KG1 (cell line): Measurements from ENCODE around the gene DHRS3.

Source experiments
- DNase-seq: peaks from one replicate; lab custom pipeline; 2025; lab: John Stamatoyannopoulos, UW

The DHRS3 gene

DNA sequence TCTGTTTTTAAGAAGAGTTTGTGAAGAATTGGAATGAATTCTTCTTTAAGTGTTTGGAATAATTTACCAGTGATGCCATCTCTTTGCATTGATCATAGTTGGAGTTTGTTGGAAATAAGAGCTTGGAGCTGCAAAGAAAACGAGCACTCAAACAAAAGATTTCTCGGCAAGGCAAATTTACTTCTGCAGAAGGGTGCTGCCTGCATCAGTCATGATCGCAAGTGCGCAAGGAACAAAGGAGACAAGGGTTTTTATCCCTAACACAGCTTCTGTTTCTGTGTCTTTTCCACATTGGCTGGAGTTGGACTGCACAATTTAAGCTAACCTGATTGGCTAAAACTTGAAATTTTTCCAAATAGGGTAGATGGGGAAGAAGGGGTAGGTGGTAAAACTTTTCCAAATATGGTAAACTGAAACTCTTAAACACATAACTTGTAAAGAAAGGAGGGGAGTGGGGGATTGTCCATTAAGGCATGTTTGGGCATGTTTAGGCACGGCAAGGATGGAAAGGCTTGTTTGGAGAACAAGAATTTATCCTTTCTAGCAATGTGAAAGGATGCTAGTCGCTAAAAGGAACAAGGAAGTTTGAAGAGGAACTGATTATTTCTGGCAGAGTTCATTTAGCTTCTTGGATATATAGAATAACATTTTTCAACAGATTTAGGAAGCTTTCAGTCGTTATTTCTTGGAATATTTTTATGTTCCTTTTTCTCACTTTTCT lies 22.4 kb upstream of the DHRS3 start:
- no peak for DNase-seq

DNA sequence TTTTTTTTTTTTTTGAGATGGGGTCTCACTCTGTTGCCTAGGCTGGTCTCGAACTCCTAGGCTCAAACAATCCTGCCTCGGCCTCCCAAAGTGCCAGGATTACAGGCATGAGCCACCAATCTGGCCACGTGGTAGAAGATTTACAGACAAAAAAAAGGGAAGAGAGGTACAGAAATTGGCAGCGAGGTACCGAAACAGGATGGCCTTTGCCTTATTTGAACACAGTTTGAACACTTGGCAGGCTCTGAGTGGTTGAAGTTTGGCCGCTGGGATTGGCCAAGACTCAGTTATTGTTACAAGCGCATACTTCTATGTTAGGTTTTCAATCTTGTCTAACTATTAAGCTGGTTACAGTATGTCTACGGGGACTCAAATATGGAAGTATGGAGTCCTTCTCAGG lies 19.7 kb upstream of the DHRS3 start:
- DNase-seq = no peak

DNA sequence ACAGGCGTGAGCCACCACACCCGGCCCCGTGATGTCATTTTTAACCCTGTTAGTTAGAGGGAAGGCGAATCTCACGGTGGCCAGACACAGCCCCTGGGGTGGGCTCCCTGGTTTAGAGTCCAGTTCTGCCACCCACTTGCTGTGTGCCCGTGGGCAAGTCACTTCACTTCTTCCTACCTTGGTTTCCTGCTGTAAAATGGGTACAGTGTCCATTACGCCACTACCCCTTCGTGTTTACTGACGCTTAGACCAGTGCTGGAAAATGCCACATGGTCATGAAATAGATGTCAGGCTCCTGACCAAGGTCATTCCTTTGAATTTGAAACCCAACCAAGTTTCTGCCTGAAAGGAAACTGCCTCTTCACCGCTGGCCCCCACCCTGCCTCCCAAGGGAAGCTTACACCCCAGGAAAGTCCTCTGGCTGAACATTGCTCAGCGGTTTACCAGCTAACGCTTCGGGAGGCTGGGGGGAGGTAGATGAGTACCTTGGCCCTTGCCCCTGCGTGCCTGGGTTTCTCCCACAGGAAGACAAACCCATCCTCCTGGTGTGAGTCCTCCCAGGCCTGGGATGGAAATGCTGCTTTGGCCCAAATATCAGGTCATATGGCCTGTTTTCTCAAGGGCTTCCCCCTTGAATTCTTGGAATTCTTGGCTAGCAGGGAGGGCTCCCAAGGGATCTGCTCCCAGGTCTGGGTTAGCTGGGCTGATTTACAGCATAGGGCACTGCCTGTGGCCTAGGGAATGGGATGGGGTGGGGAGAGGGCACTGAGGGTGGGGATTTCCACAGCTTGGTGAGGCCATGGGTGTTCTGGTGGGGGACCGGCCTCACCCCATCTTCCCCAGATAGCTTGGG lies 18.3 kb upstream of the DHRS3 start:
- no peak for DNase-seq

DNA sequence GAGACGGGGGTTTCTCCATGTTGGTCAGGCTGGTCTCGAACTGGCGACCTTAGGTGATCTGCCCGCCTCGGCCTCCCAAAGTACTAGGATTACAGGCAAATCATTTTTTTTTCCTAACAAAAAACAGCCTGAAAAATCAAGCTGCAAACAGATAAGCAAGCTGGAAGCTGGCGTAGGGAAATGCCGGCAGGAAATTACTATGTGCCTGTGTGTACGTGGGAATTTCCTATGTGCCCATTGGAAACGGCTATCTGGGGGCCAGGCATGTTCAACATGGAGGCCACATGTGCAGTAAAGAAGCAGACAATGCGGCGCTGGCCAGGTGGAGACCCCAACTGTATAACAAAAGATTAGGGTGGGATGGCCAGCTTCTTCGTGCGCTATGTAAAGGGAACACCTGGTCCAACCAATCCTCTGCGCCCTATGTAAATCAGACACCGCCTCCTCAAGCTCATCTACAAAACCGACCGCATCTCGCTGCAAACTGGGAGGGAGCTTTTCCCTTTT lies 16.7 kb upstream of the DHRS3 start:
- no peak for DNase-seq

DNA sequence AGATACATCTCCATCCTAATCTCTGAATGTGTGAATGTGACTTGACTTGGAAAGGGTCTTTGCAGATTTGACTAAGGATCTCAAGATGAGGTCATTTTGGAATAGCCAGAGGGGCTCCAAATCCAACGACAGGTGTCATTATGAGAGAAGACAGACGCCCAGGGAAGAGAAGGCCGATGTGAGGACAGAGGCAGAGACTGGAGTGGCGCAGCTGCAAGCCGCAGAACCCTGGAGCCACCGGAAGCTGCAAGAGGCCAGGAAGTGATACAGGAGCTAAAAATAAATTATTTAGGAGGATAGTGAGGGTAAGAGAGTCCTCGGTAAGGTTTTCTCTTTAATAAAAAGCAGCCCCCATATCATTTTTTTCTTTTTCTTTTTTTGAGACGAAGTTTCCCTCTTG lies 16.1 kb upstream of the DHRS3 start:
- no peak for DNase-seq

DNA sequence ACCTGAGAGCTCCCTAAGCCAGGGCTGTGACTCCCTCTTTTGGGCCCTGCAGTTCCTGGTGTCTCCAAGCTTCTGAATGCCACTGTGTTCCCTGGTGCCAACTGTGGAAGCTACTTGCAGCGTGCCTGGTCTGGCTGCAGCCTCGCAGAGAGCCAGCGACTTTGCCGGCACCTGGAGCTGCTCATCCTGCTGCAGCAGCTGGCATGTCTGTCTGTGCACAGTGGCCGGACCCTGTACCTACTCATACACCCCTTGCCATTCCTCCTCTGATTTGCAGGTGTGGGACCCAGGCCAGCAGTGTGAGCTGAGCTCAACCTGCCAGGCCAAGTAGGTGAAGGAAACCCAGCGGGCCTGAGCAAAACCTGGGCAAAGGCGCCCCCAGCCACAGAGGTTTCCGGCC lies 13.6 kb upstream of the DHRS3 start:
- no peak for DNase-seq

DNA sequence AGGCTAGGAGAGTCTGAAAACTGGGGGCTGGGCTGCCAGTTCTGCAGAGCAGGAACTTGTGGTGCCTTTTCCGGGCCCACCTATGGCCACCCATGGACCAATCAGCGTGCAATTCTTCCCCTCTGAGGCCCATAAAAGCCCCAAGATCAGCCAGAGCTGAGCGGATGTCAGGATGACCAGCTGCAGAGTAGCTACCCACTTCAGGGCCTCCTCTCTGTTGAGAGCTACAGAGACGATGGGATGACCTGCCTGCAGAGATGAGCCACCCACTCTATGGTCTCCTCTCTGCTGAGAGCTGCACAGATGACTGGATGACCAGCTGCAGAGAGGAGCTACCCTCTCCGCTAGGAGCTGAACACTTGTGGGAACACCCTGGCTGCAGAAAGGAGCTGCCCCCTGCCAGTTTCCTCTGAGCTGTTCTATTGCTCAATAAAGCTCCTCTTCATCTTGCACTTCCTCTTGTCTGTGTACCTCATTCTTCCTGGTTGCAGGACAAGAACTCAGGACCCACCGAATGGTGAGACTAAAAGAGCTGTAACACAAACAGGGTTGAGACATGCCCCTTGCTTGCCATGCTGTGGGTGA lies 13.0 kb upstream of the DHRS3 start:
- no peak for DNase-seq

DNA sequence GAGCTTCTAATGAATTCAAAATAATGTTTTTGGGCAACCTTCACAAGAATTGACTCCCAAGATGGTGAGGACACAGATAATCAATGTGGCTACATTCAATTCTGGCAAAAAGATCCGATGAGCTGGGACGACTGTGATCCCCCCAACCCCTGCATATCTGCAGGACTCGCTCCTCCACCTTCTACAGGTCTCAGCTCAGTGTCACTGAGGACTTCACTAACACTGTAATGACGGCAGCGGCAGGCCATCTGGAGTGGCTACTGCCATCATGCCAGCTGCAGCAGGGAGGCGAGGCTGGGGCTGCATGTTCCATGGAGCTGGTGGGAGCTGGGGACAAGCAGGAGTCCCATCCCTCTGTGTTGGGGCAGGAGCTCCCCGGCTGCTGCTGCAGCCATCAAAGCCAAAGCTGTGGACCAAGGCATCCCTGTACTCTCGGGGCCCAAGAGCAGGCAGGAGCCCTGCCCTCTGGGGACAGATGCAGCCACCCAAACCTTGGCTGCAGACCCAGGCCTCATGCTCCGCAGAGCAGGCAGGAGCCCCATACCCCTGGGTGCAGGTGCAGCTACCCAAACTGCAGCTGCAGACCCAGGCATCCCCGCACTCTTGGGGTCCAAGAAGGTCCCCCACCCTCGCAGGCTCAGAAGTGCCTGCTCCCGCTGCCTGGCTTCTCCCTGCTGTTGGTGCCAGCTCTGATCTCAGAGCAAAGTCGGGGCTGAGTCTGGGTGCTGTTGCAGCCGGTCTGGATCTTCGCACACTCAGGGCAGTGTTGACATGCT lies 12.2 kb upstream of the DHRS3 start:
- DNase-seq = no peak

DNA sequence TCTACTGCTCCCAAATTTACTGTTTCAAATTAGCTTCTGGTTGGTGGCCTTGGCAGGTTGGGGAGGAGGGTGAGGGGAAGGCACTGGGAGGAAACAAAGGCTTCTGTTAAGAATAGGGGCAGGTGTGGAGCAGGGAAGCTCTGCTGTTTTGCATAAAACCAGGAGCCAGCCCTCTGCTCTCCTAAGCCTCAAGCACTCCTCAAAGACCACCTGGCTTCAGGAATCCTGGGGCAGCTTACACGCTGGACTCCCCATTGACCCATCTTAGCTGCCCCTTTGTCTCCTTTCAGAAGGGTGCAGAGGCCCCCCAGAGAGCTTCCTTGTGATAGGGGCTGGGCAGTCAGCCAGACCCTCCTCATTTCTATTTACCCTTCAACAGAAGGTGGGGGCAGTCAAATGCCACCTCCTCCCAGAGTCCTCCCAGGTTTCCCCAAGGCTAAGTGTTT lies 11.5 kb upstream of the DHRS3 start:
- no peak for DNase-seq

DNA sequence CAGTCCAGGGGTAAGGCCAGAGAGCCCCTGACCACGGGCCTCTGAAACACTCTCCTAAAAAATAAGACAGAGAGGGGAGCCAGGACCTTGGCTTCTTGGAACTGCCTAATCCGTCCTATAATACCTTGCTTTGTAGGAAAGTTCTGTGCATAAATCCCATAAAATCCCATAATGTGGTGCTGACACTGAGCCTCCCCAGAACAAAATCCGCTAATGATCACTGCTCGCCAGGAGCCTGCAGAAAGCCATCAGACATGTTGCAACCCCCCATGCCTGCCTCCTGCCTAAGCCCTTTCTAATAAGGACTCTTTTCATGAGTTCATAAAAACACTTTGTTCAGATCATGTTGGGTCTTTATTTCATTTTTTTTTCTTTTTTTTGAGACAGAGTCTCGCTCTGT lies 9.3 kb upstream of the DHRS3 start:
- DNase-seq = no peak

DNA sequence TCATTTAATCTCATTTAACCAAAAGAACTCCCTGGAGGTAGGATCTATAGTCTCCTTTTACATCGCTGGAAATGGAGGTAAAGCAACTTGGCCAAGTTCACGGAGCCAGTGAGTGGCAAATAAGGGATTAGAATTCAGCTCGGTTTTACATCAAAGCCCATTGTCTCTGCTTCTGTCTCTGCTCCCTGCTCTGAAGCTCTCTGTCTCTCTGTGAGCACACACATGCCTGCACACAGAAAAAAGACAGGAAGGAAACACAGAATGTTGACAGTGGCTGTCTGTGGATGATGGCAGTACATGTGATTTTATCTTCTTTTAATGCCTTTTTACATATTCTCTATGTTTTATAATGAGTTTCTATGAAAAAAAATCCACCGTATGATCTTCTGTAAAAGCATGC lies 8.9 kb upstream of the DHRS3 start:
- DNase-seq = peak; percentile 29

DNA sequence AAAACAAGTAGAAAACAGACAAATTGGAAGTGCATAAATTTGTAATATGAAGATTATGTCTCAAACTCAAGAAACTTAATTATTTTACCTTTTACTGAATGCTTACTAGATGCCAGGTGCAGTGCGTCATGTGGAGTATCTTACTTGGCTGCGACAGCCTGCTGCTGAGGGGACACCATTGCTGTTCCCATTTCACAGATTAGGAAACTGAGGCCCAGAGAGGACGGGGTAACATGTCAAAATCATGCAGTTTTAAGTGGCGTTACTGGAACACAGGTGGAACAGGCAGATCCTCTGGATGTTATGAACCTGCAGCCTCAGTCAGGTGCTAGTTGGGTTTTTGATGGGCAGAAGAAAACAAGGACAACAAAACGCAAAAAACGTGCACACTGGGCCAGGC lies 7.3 kb upstream of the DHRS3 start:
- no peak for DNase-seq

DNA sequence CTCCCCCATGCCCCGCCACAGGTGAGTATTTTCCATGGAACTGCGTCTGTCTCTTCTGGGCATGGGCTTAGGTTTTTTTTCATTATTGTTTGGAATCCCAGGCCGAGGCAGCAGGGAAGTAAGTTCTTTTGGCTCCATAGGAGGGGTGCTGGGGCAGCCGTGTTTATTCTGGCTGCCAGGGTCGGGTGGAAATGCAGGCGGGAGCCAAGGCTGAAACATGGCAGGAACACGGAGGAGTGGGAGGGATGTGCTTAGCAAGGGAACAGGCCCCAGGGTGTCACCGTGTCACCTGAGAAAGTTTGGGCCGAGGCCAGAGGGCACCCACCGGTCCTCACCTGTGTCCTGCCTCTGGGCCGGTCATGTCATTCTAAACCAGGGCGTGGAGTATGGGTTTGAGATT lies 4.5 kb upstream of the DHRS3 start:
- no peak for DNase-seq

DNA sequence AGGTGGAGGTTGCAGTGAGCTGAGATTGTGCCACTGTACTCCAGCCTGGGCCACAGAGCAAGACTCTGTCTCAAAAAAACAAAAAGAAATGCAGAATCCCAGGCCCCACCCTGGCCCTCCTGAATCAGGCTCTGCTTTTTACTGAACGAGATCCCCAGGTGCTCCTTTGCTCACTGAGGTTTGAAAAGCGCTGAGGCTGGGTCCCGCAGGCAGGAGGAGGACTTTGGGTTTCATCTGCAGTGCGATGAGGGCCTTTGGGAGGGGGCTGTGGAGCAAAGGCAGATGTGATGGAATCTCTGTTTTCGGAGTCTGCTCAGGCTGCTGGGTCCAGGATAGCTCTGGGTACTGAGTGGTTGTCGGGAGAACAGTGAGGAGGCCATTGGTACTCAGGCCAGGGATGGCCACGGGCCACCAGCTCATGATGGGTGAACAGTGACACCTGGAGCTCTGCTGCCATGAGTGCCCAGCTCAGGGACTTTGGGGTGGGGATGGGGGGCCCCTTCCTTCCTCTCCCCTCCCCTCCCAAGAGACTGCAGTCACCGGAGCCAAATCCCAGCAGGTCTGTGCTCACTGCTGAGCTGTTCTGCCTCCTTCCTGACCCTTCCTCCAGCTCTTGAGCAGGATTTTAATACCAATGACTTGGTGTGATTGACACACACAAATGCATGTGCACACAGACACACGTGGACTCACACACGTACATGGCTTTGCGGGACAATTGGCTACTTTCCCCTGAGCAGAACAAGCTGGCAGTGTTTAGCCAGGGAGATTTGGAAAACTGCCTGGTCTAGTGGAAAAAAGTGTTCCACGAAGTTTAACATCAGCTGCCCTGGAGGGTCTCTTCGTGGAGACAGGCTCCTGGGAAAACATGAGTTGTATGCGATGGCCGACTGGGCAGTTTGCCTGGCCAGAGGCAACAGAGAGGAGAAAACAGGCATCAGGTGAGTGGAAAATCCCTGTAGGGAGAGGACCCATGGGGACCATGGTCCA lies 3.6 kb upstream of the DHRS3 start:
- no peak for DNase-seq

DNA sequence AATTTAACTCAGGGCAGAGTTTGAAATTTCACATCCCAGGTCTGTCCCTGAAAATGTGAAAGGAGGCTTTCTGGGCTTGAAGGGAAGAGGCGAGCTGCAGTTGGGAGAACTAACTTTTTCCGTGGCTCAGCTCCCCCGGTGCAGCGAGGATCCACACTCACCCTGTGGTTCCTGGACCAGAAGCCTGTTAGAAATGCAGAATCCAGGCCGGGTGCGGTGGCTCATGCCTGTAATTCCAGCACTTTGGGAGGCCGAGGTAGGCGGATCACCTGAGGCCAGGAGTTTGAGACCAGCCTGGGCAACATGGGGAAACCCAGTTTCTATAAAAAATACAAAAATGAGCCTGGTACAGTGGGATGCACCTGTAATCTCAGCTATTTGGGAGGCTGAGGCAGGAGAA lies 2.9 kb upstream of the DHRS3 start:
- DNase-seq = no peak

DNA sequence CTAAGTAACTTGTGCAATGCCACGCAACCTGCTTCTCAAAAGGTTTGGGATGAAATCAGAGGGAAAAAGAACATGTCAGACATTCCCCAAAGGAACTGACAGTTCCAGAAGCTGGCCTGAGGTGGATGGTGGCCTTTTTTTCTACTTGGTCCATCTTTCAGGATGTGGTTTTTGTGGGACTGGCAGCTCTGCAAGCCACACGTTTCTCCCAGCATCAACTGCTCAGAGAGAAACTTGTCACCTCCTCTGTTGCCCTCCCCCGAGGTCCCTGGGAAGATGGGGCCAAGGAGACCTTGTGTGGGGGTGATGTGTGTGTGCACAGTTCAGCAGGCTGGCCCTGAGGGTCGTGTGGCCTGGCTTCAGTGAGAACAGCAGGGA lies 2.5 kb upstream of the DHRS3 start:
- no peak for DNase-seq

DNA sequence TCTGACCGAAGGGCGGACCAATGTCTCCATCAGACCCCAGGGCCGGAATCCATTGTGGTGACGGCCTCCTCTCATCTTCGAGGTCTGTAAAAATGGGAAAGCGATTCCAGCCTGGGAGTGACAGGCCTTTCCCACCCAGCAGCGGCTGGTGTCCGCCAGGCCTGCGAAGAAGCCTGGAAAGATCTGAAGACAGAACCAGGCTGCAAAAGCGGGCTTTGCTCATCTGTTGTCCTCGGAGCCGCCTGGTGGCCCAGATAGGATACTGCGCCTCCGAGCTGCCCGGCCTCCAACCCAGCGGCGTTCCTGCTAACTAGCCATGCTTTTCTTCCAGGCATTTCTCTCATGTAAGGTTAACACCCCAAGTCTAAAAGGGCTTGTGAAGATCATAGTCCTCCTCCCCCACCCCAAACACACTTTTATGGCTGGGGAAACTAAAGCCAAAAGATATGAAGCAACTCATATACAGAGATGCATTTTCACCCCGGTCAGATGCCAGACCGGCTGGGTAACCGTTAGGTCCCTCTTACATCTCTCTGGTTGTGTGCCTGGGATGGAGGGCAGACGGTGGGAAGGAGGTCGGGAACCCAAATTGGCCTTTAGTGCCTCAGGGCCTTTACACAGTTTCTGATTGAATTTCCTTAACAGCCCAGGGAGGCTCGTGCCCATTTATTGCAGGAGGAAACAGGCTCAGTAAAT lies 1.9 kb upstream of the DHRS3 start:
- DNase-seq = peak; percentile 40

DNA sequence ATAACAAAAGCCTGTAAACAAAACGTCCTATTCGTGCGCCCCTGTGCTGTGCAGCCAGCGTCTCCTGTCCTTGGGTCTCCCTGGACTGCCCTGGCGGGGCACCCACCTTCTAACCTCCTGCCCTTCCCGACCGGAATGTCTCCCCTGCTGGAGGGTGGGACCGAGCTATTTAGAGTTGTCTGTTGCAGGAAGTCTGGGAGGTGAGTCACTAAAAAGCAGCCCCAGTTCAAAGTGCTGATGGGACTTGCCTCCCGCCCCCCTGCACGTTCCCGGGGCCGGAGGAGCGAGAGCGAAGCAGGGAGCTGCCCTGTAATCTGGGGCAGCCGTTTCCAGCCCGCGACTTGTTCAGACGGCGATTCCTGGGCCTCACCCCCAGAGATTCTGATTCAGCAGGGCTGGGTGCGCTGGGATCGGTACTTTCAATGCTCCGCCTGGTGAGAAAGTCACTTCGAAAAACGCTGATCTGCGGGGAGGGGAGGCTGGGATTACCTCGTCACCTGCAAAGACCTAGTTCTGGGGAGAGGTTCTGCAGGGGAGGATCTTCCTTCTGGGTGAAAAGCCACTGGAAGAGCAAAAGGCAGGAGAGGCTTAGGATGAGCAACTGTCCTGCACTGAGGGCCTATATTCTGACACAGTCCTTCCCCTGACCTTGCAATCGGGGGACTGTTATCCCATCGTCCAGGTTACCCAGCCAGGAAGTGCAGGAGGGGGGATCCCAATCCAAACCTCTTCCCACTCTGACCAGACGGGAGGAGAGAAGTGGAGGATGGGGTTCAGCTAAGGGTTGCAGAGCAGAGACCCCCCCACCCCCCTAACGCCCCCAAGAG lies 1.2 kb upstream of the DHRS3 start:
- DNase-seq = peak; percentile 12

DNA sequence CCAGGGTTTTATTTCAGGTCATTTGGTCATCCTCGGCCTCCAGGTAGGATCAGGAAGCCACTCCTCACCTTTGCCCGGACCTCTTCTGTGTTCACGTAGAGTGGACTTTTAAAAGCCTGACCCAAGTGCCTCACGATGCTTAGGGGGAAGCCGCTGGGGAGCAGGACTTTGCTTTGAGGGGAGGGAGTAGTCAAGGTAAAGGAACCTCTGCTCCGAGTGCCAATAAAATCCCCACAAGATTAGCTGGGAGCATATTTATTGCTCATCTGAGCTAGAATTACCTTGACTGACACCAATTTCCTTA lies 603 bp upstream of the DHRS3 start:
- no peak for DNase-seq

DNA sequence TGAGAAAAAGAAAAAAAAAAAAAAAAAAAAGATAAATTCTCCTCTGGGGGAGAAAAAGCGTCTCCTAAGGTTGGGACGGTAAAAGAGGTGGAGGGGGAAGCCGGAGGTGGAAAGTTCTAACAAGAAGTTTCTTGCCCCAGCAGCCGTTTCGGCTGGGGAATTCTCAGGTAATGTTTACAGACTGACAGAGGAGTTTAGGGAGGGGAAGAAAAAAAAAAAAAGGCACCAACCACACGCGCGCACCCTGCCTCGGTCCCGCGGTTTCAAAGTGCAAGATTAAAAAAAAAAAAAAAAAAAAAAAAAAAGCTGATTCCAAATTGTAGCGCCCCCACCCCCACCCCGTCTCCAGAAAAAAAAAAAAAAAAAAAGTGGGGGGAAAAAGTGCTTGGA lies 504 bp downstream of the DHRS3 start:
- no peak for DNase-seq
